Upper lobe of right lung (tissue), 1 donor: ENCODE measurements around the gene TMEM79. TPM values are rescaled to one million over a fixed set of nuclear protein-coding genes. Genes with fewer than 3 reads are reported as not detected.

ENCODE experiments used
- ATAC-seq: fragments of 200-7000 bp; cut with Tn5 transposase; one replicate; pipeline ENCODE4 v1.9.1; 2020; ENCODE audit warnings: mild to moderate bottlenecking, moderate library complexity
- DNase-seq: peaks from one replicate; pipeline ENCODE4 v3.0.0-alpha.2; 2020
- H3K27ac ChIP-seq: fragments of 200-600 bp; one replicate; pipeline ENCODE4 v1.8.0; 2022
- H3K27me3 ChIP-seq: fragments of 200-600 bp; one replicate; pipeline ENCODE4 v1.8.0; 2022; ENCODE audit warnings: mild to moderate bottlenecking
- H3K36me3 ChIP-seq: fragments of 200-600 bp; one replicate; pipeline ENCODE4 v1.8.0; 2022
- H3K4me1 ChIP-seq: fragments of 200-600 bp; one replicate; pipeline ENCODE4 v1.8.0; 2022
- H3K4me3 ChIP-seq: fragments of 200-600 bp; one replicate; pipeline ENCODE4 v1.8.0; 2022; ENCODE audit warnings: mild to moderate bottlenecking
- H3K9me3 ChIP-seq: fragments of 200-600 bp; one replicate; pipeline ENCODE4 v1.8.0; 2022
- CTCF ChIP-seq: fragments of 200-600 bp; IDR thresholded peaks from one replicate; pipeline ENCODE4 v1.8.0; 2022; ENCODE audit warnings: antibody characterized with exemption
- intact Hi-C: fragments of 100-400 bp; cut with DNase I; formaldehyde crosslinking; loops from one replicate; pipeline ENCODE4 v1.11.0; 2022
- total RNA-seq: library from RNA; stranded (reverse); fragmentation: NEBNext Ultra II Directional; extraction: Animal tissue kit (Norgen Biotek cat#: 25700); gene quantifications from one replicate; pipeline ENCODE4 v1.2.1, GENCODE V29; 2021
- donor health status: DM: no; HTN: yes; CAD: no; lungs with severe emphysema.

Gene TMEM79
- total RNA-seq, 1 donor from 2014 or later = 3.3 TPM

GRCh38 chr1:156262461-156263287 is 21.5 kb upstream of the TMEM79 start:
- no peak for DNase-seq
- intact Hi-C loops = no loop called here
- Histone ChIP-seq H3K36me3 (peaks cover 94% of the 10 kb centered on the region), H3K27me3 (no peaks in the 10 kb centered on the region), H3K27ac (no peak overlapping the region), H3K4me3 (no peak overlapping the region), H3K9me3 (no peaks in the 10 kb centered on the region), H3K4me1 (no peaks in the 10 kb centered on the region)
- ATAC-seq = no peak
- TF ChIP-seq CTCF = no peak

GRCh38 chr1:156263288-156263655 is 20.9 kb upstream of the TMEM79 start:
- peaks cover 94% of the 10 kb centered on the region for H3K36me3 ChIP-seq
- no peaks in the 10 kb centered on the region for H3K27me3 ChIP-seq
- TF ChIP-seq CTCF = no peak
- no peak overlapping the region for H3K27ac ChIP-seq
- intact Hi-C loops = no loop called here
- H3K9me3 ChIP-seq = no peaks in the 10 kb centered on the region
- DNase-seq (no peak), ATAC-seq (peak; percentile 6)
- no peak overlapping the region for H3K4me3 ChIP-seq
- no peaks in the 10 kb centered on the region for H3K4me1 ChIP-seq

- Histone ChIP-seq H3K36me3 (peaks cover 93% of the 10 kb centered on the region), H3K27ac (no peak overlapping the region), H3K9me3 (no peaks in the 10 kb centered on the region), H3K4me3 (no peak overlapping the region), H3K4me1 (no peaks in the 10 kb centered on the region), H3K27me3 (no peaks in the 10 kb centered on the region)
- ATAC-seq (no peak), DNase-seq (no peak)
- no peak for TF ChIP-seq CTCF
- intact Hi-C loops = no loop called here
Observed at GRCh38 chr1:156266051-156266450, 18.1 kb upstream of the TMEM79 start.

GRCh38 chr1:156268336-156268735 is 15.8 kb upstream of the TMEM79 start:
- no peaks in the 10 kb centered on the region for H3K9me3 ChIP-seq
- H3K4me1 ChIP-seq = no peaks in the 10 kb centered on the region
- DNase-seq = no peak
- no peak overlapping the region for H3K27ac ChIP-seq
- intact Hi-C loops = no loop called here
- TF ChIP-seq CTCF = no peak
- H3K4me3 ChIP-seq = no peak overlapping the region
- H3K27me3 ChIP-seq = no peaks in the 10 kb centered on the region
- peaks cover 93% of the 10 kb centered on the region for H3K36me3 ChIP-seq
- ATAC-seq = no peak

- no peak for DNase-seq
- H3K27me3 ChIP-seq = no peaks in the 10 kb centered on the region
- no peaks in the 10 kb centered on the region for H3K9me3 ChIP-seq
- H3K36me3 ChIP-seq = peaks cover 99% of the 10 kb centered on the region
- H3K4me3 ChIP-seq = no peak overlapping the region
- no peak for ATAC-seq
- H3K4me1 ChIP-seq = no peaks in the 10 kb centered on the region
- H3K27ac ChIP-seq = no peak overlapping the region
- intact Hi-C loops = no loop called here
- no peak for TF ChIP-seq CTCF
Observed at GRCh38 chr1:156270314-156270713, 13.8 kb upstream of the TMEM79 start.
